ENCODE measurements around the gene RPS19BP1.
A peak's percentile ranks its signal among the peaks of the same experiment; 100 is the strongest.

Gene RPS19BP1, protein sequence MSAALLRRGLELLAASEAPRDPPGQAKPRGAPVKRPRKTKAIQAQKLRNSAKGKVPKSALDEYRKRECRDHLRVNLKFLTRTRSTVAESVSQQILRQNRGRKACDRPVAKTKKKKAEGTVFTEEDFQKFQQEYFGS

GRCh38 chr22:39532215-39533073 lies at the start of gene RPS19BP1:
TSS of gene RPS19BP1 (minus strand) at chr22:39532748. CDS start at chr22:39532738, 10 bp downstream.
- peak; percentile 86 for FAIRE-seq

DNA sequence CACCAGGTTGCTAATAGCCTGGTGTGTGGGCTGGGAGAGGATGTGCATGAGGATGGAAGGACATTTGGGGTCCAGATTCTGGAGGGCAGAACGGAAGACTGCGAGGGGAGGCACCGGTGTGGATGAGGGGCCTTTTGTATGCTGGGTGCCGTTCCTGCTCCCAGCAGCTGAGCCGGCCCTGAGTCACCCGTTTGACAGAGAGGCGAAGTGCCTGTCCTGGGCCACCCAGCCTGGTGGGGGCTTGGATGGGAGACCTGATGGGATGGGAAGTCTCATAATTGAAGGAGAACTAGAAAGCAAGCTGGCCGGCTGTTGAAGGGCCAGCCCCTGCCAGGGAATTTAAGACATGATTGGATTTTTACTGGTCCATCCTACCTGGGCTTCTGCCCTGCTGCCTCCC lies 48.8 kb upstream of the RPS19BP1 start:
- no peak for FAIRE-seq

DNA sequence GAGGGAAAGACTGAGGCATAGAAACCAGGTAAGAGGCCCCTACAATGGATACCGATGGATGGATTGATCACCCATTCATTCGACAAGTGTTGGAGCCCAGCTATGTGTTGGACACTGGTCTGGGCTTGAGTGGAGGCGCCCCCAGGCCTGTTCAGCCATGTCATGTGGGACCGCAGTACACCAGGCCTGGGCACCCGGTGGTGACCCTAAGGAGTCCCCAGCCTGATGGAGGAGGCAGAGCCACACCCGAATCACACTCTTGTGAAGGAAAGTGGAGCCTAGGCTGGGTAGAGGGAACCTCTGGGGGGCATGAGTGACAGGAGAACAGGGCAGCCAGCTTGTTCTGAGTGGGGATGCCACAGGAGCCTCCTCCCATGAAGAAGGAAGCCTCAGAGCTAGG lies 48.2 kb upstream of the RPS19BP1 start:
- FAIRE-seq, result no peak

DNA sequence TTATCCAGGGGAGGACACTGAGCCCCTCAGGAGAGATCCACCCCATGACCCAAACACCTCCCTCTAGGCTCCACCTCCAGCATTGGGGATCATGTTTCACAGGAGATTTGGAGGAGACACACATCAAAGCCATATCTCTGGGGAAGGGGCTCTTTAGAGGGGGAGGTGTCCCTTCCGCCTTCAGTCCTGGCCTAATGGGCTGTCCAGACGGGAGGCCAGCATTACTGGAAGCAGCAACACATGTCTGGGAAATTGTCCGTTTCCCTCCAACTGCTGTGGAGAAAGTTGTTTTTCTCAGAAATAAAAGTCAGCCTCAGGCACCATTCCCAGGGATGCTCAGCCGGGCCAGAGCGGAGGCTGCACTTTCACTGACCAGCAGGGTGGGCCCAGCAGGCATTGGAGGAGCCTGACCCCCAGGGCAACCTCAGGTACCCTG lies 47.5 kb upstream of the RPS19BP1 start:
- no peak for FAIRE-seq

DNA sequence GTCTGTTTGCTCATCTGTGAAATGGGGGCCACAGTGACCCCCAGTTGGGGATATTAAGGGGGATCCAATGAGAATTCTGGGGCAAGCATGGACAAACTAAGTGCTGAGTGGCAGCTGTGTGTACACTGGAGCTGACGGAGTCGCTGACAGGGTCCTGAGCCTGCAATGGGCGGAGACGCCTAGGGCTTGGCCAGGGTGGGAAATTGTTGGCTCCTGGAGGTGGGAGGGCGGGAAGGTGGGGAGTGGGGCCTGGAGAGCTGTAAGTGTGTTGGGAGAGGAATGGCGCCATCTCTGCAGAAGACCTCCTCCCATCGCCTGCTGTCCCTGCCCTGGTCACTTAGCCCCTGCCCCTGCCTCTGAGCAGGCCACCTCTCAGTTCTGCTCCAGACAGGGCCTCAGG lies 45.4 kb upstream of the RPS19BP1 start:
- FAIRE-seq, result no peak

- FAIRE-seq, result no peak
Measured at GRCh38 chr22:39577366-39577765, 44.8 kb upstream of the RPS19BP1 start.

GRCh38 chr22:39576027-39576426 lies 43.5 kb upstream of the RPS19BP1 start:
- FAIRE-seq, result no peak

DNA sequence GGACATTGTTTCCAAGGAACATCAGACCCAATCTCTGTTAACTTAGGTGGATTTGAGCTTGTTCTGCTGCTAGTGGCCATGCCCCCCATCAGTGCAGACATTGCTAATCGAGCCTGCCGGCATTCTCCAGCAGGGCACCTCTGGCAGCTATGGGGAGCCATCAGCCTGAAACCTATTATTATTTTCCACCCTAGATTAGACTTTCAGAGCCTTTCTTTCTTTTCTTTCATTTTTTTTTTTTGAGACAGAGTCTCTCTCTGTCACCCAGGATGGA lies 42.9 kb upstream of the RPS19BP1 start:
- no peak for FAIRE-seq

GRCh38 chr22:39574779-39575551 lies 42.4 kb upstream of the RPS19BP1 start:
- FAIRE-seq, result no peak

DNA sequence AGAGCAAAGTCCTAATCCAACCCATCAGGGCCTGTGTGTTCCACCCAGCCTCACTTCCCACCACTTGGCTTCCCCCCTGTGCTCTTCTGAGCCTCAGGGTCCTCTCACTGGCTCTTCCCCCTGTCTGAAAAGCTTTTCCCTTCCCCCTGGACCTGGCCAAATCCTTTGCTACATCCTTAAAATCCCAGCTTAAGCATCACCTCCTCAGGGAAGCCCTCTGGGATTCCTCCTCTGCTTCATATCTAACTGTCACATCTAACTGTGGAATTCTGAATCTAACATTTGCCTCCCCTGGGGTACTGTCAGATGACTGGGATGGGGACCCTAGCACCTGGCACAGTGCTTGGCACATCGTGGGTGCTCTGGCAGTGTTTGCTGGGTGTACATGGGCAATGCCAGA lies 39.0 kb upstream of the RPS19BP1 start:
- FAIRE-seq, result no peak

GRCh38 chr22:39570665-39571064 lies 38.1 kb upstream of the RPS19BP1 start, which contains the start of gene CACNA1I:
TSS of gene CACNA1I (plus strand) at chr22:39570753. CDS start at chr22:39570753, 0 bp downstream.
- no peak for FAIRE-seq

DNA sequence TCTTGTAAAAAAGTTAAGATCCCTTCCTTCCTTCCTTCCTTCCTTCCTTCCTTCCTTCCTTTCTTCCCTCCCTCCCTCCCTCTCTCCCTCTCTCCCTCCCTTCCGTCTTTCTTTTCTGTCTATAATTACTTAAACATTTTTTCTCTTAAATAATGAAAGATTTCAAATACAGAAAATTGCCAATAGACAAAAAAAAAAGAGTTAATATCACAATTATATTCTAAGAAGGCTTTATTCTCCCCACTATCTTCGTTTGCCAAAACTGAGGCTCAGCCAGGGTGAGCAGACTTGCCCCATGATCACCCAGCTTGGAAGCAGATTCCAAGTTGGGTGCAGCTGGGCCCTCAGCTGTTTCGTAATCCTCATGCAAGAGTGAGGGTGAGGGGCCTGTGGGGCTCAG lies 37.7 kb upstream of the RPS19BP1 start:
- FAIRE-seq, result no peak

DNA sequence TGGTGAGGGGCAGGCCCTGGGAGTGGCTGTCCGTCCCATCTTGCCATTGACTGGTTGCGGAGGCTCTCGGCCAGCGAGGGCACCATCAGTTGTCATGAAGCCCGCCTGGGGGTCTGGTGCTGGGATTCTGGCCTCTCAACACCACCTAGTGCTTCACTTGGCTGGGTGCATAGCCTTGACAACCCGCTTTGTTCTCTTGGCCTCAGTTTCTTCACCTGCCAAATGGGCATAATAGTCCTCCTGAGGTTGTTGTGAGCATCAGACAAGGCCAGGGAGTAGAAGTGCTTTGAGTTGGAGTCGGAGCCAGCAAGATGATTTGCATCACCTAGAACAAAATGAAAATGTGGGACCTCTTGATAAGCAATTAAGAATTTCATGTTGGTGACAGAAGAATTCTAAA lies 36.5 kb upstream of the RPS19BP1 start:
- FAIRE-seq, result no peak

GRCh38 chr22:39568278-39568981 lies 35.9 kb upstream of the RPS19BP1 start:
- no peak for FAIRE-seq

DNA sequence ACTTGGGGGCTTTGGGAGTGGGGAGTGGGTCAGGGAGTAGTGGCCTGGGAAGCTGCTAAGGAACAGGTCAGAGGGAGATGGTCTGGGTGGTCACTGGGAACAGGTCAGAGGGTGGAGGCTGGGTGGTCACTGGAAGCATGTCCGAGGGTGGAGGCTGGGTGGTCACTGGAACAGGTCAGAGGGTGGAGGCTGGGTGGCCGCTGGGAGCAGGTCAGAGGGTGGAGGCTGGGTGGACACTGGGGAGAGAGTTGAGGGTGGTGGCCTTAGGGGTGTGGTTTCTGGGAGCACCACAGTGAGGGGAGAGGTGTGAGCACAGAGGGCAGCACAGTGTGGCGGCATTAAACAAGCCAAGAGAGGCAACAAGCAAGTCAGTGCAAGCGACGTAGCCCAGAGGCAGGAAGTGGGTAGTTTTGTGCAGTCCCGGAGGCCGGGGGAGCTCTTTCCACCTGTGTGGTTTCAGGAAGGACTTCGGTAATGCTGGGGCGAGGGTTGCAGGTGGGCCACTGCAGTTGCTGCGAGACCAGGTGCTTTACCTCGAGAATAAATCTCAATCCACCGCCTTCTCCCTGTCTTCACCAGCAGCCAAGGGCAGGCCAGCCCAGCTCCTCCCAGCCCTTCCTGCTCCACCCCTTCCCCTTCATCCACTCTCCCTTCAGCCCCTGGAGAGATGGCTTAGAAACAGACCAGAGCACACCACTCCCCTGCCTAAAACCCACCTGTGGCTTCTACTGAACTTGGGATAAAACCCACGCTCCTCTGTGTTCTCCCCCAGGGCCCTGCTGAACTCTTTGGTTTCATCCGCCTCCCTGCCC lies 34.8 kb upstream of the RPS19BP1 start:
- no peak for FAIRE-seq

GRCh38 chr22:39565414-39565944 lies 32.9 kb upstream of the RPS19BP1 start:
- FAIRE-seq, result no peak

DNA sequence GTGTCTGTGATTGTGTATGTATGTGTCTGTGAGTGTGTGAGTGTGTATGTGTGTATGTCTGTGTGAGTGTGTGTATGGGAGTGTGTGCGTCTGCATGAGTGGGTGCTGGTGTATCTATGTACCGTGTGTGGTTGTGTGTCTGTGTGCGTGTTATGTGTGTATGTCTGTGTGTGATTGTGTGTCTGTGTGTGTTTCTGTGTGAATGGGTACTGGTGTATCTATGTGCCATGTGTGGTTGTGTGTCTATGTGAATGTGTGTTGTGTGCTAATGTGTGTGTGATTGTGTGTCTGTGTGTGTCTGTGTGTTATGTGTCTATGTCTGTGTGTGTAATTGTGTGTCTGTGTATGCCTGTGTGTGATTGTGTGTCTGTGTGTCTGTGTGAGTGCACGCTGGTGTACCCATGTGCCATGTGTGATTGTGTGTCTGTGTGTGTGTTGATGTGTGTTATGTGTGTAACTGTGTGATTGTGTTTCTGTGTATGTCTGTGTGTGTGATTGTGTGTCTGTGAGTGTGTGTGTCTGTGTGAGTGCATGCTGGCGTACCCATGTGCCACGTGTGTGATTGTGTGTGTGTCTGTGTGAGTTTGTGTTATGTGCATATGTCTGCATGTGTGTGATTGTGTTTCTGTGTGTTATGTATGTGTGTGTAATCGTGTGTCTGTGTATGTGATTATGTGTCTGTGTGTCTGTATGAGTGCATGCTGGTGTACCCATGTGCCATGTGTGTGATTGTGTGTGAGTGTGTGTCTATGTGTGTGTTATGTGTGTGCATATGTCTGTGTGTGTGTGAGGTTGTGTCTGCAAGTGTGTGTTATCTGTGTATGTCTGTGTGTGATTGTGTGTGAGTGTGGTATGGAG lies 31.3 kb upstream of the RPS19BP1 start:
- no peak for FAIRE-seq

- FAIRE-seq, result no peak
Measured at GRCh38 chr22:39562839-39563489, 30.4 kb upstream of the RPS19BP1 start.

DNA sequence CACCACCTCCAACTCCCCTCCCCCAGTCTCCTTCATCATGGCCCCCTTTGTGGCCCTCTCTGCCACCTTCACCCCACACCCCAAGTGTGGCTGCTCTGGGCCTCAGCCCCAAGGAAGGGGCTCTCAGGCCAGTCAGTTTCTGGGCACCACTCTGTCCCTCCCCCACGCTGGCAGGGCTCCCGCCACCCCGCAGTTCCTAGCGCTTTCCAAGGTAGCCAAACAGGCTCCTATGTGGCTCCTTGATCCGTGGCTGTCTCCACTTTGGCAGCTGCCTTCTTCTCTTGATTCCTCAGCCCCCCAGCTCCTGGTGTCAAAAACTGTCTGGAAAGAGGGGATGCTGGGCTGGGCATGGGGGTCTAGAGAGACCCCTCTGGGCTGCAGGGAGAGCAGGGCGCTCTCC lies 27.6 kb upstream of the RPS19BP1 start:
- no peak for FAIRE-seq

DNA sequence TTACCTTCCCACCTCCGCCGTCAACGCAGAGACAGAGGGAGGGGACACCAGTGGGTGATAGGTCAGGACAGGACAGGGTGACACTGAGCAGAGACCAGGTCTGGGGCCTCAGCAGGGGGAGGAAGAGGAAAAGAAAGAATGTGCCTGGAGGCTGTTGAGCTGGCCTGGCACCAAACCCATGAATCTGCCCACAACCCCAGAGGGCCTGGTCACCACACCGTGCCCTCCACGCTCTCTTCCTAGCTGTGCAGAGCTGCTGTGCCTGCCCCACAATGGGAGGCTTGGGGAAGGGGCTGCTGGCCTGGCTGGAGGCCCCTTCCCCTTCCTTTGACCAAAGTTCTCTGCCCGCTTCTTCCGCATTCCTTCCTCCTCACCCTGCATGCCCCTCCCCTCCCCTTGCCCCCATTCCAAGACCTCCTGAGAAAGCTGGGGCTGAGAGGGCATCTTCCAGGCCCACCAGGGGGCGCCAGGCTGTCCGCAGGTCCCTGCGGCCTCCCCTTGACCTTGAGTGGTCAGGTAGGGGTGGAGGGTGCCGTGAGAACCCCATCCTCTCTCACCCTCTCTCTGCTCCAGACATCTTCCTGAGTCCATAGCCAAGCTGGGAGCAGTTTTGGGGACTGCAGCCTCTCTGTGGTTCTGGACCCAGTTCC lies 27.0 kb upstream of the RPS19BP1 start:
- FAIRE-seq, result no peak

All from colon (tissue), 2 donors.